Skeletal muscle satellite cell (primary cell): ENCODE results near the gene MKKS.

Experiments used
- H3K27me3 ChIP-seq: 2 replicates; pipeline ENCODE4 v1.7.0; 2013; ENCODE audit warnings: low read length; ENCODE audit not compliant: control insufficient read depth, insufficient read depth
- H3K36me3 ChIP-seq: 2 replicates; pipeline ENCODE4 v1.7.0; 2013; ENCODE audit warnings: mild to moderate bottlenecking, control low read depth, low read length; ENCODE audit not compliant: insufficient read depth
- H3K4me1 ChIP-seq: 2 replicates; pipeline ENCODE4 v1.7.0; 2013; ENCODE audit warnings: low read length; ENCODE audit not compliant: control insufficient read depth, insufficient read depth
- H3K4me2 ChIP-seq: 2 replicates; pipeline ENCODE4 v1.7.0; 2013; ENCODE audit warnings: mild to moderate bottlenecking, low read length
- H3K4me3 ChIP-seq: 2 replicates; pipeline ENCODE4 v1.7.0; 2013; ENCODE audit warnings: low read length
- H3K9ac ChIP-seq: 2 replicates; pipeline ENCODE4 v1.7.0; 2013; ENCODE audit warnings: mild to moderate bottlenecking, low read depth, low read length, moderate library complexity
- H3K9me3 ChIP-seq: replicated peaks from 2 replicates; pipeline ENCODE4 v1.7.0; 2013; ENCODE audit warnings: mild to moderate bottlenecking, control low read depth, low read length

MKKS gene

GRCh38 chr20:10376270-10377075 lies 57.5 kb downstream of the MKKS start:
- H3K36me3 ChIP-seq: no peaks in the 10 kb centered on the region
- peaks cover 14% of the 10 kb centered on the region for H3K4me1 ChIP-seq
- H3K9ac ChIP-seq: no peak overlapping the region
- H3K9me3 ChIP-seq: no peaks in the 10 kb centered on the region
- peak overlapping the region; percentile 36 for H3K4me3 ChIP-seq
- peak overlapping the region; percentile 56 for H3K4me2 ChIP-seq
- H3K27me3 ChIP-seq: no peaks in the 10 kb centered on the region

GRCh38 chr20:10375191-10375590 lies 58.8 kb downstream of the MKKS start:
- Histone ChIP-seq H3K27me3 (no peaks in the 10 kb centered on the region), H3K36me3 (no peaks in the 10 kb centered on the region), H3K4me2 (no peak overlapping the region), H3K9me3 (no peaks in the 10 kb centered on the region), H3K4me3 (no peak overlapping the region), H3K4me1 (peaks cover 14% of the 10 kb centered on the region), H3K9ac (no peak overlapping the region)

- no peak overlapping the region for H3K9ac ChIP-seq
- H3K36me3 ChIP-seq: no peaks in the 10 kb centered on the region
- H3K4me3 ChIP-seq: no peak overlapping the region
- peaks cover 24% of the 10 kb centered on the region for H3K4me1 ChIP-seq
- H3K4me2 ChIP-seq: no peak overlapping the region
- no peaks in the 10 kb centered on the region for H3K9me3 ChIP-seq
- no peaks in the 10 kb centered on the region for H3K27me3 ChIP-seq
Observed at GRCh38 chr20:10374036-10374435, 60.0 kb downstream of the MKKS start.

GRCh38 chr20:10371467-10371866 lies 62.6 kb downstream of the MKKS start:
- H3K4me3 ChIP-seq: no peak overlapping the region
- no peaks in the 10 kb centered on the region for H3K9me3 ChIP-seq
- H3K36me3 ChIP-seq: no peaks in the 10 kb centered on the region
- H3K4me1 ChIP-seq: peaks cover 16% of the 10 kb centered on the region
- H3K4me2 ChIP-seq: no peak overlapping the region
- no peaks in the 10 kb centered on the region for H3K27me3 ChIP-seq
- H3K9ac ChIP-seq: no peak overlapping the region

GRCh38 chr20:10370091-10370887 lies 63.7 kb downstream of the MKKS start:
- no peaks in the 10 kb centered on the region for H3K36me3 ChIP-seq
- H3K4me2 ChIP-seq: no peak overlapping the region
- no peaks in the 10 kb centered on the region for H3K9me3 ChIP-seq
- H3K9ac ChIP-seq: no peak overlapping the region
- H3K4me3 ChIP-seq: no peak overlapping the region
- peaks cover 10% of the 10 kb centered on the region for H3K4me1 ChIP-seq
- no peaks in the 10 kb centered on the region for H3K27me3 ChIP-seq

GRCh38 chr20:10369723-10370090 lies 64.3 kb downstream of the MKKS start:
- Histone ChIP-seq H3K4me3 (no peak overlapping the region), H3K4me2 (no peak overlapping the region), H3K36me3 (no peaks in the 10 kb centered on the region), H3K9me3 (no peaks in the 10 kb centered on the region), H3K4me1 (peaks cover 10% of the 10 kb centered on the region), H3K9ac (no peak overlapping the region), H3K27me3 (no peaks in the 10 kb centered on the region)

GRCh38 chr20:10368702-10369041 lies 65.3 kb downstream of the MKKS start:
- Histone ChIP-seq H3K4me2 (no peak overlapping the region), H3K4me3 (no peak overlapping the region), H3K9ac (no peak overlapping the region), H3K27me3 (no peaks in the 10 kb centered on the region), H3K36me3 (no peaks in the 10 kb centered on the region), H3K9me3 (no peaks in the 10 kb centered on the region), H3K4me1 (peaks cover 10% of the 10 kb centered on the region)

- H3K27me3 ChIP-seq: no peaks in the 10 kb centered on the region
- no peaks in the 10 kb centered on the region for H3K36me3 ChIP-seq
- no peaks in the 10 kb centered on the region for H3K9me3 ChIP-seq
- no peak overlapping the region for H3K4me3 ChIP-seq
- H3K4me2 ChIP-seq: no peak overlapping the region
- peaks cover 10% of the 10 kb centered on the region for H3K4me1 ChIP-seq
- no peak overlapping the region for H3K9ac ChIP-seq
Observed at GRCh38 chr20:10367943-10368701, 65.9 kb downstream of the MKKS start.

- Histone ChIP-seq H3K4me3 (no peak overlapping the region), H3K27me3 (peaks cover 1% of the 10 kb centered on the region), H3K9me3 (no peaks in the 10 kb centered on the region), H3K4me1 (peaks cover 10% of the 10 kb centered on the region), H3K9ac (no peak overlapping the region), H3K36me3 (no peaks in the 10 kb centered on the region), H3K4me2 (no peak overlapping the region)
Observed at GRCh38 chr20:10367693-10367942, 66.4 kb downstream of the MKKS start.

- H3K27me3 ChIP-seq: peaks cover 3% of the 10 kb centered on the region
- no peak overlapping the region for H3K4me2 ChIP-seq
- no peak overlapping the region for H3K9ac ChIP-seq
- H3K4me1 ChIP-seq: peaks cover 10% of the 10 kb centered on the region
- no peaks in the 10 kb centered on the region for H3K9me3 ChIP-seq
- no peak overlapping the region for H3K4me3 ChIP-seq
- H3K36me3 ChIP-seq: no peaks in the 10 kb centered on the region
Observed at GRCh38 chr20:10366898-10367692, 66.9 kb downstream of the MKKS start.

- Histone ChIP-seq H3K4me1 (peaks cover 2% of the 10 kb centered on the region), H3K4me3 (no peak overlapping the region), H3K36me3 (no peaks in the 10 kb centered on the region), H3K9me3 (no peaks in the 10 kb centered on the region), H3K9ac (no peak overlapping the region), H3K4me2 (no peak overlapping the region), H3K27me3 (peaks cover 3% of the 10 kb centered on the region)
Observed at GRCh38 chr20:10362674-10363073, 71.3 kb downstream of the MKKS start.
